DLD1 (cell line): ENCODE data around the gene ZNF185.

Source experiments
- in situ Hi-C: cut with HindIII; loops from 2 replicates; pipeline ENCODE4 v1.10.0; 2017; ENCODE audit warnings: low sequenced_read_pairs

ZNF185 gene

GRCh38 chrX:152945021-152945979 lies 47.4 kb downstream of the ZNF185 start:
- in situ Hi-C loops: no loop called here

- in situ Hi-C loops: no loop called here
Measured at GRCh38 chrX:152946681-152947080, 48.8 kb downstream of the ZNF185 start.
